UCSD-AML1 (cell line): ENCODE measurements around the gene CEP41.
"Not testable (repeated sequence)": the region's sequence is repeated elsewhere in the genome, so short reads cannot be mapped to it uniquely, and the experiment has no call there.

Experiments used
- DNase-seq: peaks from one replicate; lab custom pipeline; 2025; ENCODE audit not compliant: unreplicated experiment; lab: John Stamatoyannopoulos, UW

Gene CEP41

DNA sequence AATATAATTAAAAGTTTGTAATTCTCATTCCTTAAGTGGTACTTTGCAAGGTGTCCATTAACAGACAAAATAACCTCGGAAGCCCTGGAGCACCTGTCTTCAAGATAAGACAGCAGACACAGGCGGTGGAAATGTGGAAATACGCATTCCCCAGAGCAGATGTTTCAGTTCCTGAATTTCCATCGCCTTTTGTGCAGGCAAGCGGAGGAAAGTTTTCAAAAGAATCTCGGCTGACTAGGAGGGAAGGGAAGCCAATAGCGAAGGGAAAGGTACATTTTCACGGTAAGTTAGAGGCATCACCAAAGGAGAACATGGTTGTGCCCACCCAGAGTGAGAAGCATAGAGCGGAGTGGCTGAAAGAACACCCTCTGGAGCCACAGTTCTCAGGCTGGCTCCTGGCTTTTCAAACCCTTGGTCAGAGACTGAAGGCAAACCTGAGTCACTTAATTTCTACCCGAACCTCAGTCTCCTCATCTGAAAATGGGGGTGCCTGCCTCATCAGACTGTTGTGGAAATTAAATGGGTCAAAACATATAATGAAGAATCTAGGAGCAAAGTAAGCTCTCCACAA lies 46.9 kb downstream of the CEP41 start:
- DNase-seq: no peak

DNA sequence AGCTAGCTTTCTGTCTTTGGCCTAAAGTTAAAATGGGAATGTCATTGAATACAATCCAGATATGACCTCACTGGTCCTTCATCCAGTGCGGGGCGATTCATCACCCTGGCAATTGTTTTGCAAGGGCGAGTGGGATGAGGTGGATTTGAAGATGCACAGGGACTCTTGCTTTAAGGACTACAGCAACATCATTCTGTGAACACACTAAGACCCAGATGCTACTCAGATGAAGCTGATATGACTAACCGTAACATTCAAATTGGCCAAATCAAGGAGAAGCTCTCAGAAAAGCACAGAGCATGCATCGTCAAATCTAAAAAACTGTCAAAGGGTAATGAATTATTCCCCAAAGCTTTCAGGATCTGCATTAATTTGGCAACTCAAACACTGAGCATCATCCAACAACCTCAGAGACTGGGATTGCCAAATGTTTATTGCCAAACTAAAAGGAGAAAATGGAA lies 47.7 kb downstream of the CEP41 start:
- no peak for DNase-seq

DNA sequence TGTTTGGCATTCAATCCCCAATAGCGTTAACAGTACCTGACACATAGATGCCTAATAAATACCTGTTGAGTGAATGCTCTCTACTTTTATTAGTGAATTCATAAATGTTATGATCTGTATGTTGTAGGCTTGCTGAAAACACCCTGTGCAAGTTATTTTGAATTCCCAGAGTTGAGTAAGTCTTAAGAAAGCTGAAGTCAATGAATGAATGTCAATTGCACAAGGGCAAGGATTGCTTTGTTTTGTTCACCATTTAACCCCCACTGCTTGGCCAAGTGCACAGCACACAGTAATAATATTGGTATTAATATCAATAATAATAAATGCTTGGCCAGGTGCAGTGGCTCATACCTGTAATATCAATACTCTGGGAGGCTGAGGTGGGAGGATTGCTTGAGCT lies 50.3 kb downstream of the CEP41 start:
- DNase-seq: no peak

DNA sequence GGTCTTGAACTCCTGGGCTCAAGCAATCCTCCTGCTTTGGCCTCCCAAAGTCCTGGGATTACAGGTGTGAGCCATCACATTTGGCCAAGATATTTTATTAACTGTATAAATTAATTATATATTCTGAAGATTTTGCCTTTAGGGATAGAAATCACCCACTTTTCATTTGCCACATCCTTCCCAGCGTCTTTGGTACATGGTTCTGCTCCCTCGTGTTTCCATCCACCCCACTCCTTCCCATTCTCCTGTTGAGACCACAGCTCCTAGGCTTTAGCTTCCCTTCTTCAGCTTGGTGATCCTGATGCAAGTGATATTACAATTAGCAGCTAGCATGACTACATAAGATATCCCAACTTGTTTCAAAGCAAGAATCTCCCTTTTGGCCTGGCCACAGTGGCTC lies 52.1 kb downstream of the CEP41 start:
- DNase-seq: no peak

DNA sequence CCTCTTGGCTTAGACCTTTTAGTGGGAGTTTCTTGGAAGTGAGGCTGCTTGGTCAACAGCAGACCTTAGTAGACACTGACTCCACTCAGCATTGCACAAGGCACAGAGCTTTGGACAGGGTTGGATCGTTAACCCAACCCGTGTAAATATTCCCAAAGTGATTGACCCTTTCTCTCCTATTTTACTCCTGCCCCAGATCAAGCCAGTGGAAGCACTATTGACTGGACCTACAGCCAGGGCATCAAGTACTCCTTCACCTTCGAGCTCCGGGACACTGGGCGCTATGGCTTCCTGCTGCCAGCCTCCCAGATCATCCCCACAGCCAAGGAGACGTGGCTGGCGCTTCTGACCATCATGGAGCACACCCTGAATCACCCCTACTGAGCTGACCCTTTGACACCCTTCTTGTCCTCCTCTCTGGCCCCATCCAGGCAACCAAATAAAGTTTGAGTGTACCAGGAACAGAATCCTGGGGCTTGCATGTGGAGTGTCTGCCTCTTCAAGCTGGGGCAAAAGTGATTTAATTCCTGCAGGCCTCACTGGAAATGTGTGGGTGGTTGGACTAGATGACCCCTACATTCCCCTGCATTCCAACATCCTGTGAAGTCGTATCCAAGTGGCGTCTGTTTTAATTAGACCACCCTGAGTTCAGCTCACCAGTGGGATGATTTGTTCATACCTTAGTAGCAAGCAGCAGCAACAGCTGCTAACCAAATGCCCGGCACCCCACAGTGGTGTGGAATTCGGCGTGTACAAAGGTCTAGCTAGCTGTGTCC lies 53.0 kb downstream of the CEP41 start:
- DNase-seq: no peak

DNA sequence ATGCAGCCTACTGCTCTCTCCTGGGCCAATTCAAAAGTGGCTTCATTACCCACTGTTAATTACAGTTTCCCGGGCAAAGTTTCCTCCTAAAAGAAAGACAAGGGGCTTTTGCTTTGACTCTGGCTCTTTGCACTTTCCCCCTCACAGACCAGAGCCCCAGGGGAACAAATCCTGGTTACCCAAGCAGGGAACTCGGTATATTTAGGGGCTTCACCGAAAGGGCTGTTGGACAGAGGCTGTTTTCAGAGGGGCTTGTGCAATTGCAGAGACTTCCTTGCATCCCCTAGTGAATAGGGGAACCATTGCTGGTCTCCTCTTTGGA lies 53.5 kb downstream of the CEP41 start:
- no peak for DNase-seq

DNA sequence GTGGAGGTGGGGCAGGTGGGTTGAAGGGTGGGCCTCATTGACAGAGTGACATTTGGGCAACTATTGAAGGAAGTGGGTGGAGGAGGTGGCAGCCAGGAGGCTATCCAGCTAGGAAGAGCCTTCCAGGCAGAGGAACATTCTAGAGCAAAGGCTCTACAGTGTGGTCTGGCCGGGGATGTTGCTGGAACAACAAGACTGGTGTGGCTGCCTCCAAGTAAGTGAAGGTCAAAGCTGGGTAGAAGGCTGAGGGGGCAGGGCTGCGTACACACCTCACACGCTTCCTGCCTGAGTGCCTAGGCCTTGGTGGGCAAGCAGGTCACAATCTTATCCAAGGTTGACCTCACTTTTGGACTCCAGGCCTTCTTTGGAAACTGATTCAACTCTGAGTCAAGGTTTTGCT lies 53.9 kb downstream of the CEP41 start:
- no peak for DNase-seq

- no peak for DNase-seq
These were observed 55.2 kb downstream of the CEP41 start for GRCh38 chr7:130385600-130386066.

DNA sequence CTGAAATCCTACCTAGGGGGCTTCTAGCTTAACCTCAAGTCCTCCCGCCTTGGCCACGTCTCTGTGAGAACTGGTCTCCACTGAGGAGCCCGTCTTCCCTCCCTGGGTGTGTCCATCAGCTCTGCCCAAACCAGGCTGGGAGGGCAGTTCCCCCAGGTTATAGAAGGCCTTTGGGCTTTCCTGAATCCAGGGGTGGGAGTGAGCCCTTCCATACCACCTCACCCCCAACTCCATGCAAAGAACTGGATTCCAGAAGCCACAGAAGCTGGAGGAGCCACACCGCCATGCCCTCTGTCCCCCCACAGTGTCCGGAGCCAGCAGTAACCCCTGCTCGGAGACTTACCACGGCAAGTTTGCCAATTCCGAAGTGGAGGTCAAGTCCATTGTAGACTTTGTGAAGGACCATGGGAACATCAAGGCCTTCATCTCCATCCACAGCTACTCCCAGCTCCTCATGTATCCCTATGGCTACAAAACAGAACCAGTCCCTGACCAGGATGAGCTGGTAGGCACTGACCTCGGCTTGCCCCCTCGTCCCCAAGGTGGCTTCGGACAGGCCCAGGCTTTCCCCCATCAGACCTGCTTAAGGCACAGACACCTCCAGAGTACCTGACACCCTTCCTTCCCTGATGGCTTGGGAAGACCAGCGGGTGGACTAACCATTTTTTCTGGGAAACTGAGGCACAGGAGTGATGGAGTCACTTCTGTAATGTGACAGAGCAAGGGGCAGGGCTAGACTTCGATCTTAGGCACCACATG lies 55.8 kb downstream of the CEP41 start:
- DNase-seq: no peak

GRCh38 chr7:130384371-130384801 lies 56.4 kb downstream of the CEP41 start:
- peak; percentile 15 for DNase-seq

DNA sequence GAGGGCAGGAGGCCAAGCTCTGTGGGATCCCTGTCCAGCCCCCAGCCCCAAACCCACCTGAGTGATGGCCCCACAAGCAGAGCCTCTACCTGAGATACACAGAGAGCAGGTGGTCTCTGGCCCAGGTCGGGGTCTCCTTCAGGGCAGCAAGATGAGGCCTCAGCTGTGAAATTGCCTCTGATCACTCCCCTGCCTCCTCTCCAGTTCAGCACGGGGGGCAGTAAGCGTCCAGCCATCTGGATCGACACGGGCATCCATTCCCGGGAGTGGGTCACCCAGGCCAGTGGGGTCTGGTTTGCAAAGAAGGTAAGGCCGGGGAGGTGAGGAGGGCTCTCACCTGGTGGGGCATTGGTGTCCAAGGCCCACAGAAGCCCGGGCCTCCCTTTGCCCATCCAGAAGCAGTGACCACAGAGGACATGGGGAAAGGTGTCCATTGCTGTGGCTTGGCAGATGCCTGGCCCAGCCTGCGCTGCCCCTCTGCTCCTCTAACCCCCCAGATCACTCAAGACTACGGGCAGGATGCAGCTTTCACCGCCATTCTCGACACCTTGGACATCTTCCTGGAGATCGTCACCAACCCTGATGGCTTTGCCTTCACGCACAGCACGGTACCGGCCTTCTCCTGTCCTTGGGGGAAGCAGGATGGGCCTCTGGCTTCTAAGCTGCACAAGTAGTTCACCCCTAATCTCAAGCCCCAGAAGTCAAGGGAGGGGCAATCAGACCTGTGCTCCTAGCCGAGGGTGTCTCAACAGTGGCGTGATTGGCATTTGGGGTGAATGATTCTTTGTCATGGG lies 57.4 kb downstream of the CEP41 start:
- no peak for DNase-seq

GRCh38 chr7:130381468-130382312 lies 59.1 kb downstream of the CEP41 start:
- DNase-seq: no peak

- no peak for DNase-seq
These were observed 59.9 kb downstream of the CEP41 start for GRCh38 chr7:130380861-130381455.

- no peak for DNase-seq
These were observed 60.6 kb downstream of the CEP41 start, which contains the start of gene CPA1 for GRCh38 chr7:130379921-130380860. Gene CPA1, plus strand, starts transcription at chr7:130380494. Its CDS starts 27 bp downstream, at chr7:130380521.

DNA sequence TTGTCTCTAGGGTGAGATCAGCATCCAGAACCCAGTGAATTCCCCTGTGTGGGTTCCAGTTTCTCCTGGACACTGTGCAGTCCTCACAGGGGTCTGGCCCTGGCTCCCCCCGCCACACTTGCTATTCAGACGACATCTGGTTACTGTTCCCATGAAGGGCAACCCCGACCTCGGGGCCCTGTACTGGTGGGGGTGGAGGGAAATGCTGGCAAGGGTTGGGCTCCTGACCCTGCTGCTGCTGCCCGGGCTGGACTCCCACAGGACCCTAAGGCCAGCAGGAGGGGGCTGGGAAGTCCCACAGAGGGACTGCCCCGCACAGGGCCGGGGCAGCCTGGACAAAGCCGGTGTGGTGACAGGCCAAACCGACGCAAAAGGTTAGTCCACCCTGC lies 61.3 kb downstream of the CEP41 start:
- no peak for DNase-seq

GRCh38 chr7:130379019-130379418 lies 61.8 kb downstream of the CEP41 start:
- DNase-seq: no peak

GRCh38 chr7:130377178-130377577 lies 63.6 kb downstream of the CEP41 start:
- DNase-seq: no peak

GRCh38 chr7:130376461-130376860 lies 64.4 kb downstream of the CEP41 start:
- DNase-seq: not testable (repeated sequence)

DNA sequence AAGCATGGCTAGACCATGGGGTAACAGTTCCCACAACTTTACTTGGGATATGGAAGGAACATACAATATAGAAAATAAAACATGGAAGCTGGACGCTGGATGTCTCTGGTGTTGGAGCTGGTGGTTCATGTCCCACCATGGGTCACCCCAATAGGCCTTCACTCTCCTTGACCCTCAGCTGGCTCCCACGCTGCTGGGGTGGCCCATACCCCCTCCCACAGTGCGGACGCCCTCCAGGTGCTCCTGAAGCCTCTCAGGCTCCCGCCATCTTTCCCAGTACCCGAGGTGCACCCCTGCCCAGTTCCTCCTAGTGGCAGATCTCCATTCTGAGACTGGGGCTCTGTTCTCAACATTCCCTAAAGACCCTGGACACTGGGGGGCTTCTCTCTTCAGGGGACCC lies 66.3 kb downstream of the CEP41 start:
- no peak for DNase-seq
